ENCODE data around the gene LBHD2.

Gene LBHD2

DNA sequence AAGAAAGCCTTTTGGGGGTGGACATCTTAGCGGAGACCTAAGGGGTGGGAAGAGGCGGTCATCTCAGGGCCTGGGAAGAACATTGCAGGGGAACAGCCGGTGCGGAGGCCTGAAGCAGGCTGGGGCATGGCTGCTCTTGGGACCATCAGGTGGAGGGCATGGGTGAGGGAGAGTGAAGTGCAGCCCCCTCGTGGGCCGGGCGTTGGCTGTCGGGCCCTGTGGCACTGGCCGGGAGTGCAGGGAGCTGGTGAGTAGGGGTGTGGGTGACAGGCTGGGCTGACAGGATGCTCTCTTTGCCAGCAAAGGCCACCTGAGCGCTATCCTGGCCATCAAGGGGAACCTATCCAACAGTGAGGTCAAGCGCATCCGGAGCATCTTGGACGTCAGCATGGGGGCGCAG lies 50.9 kb downstream of the LBHD2 start:
- DNase-seq: no peak

- DNase-seq: no peak
Observed at GRCh38 chr14:103135333-103136260, 51.6 kb downstream of the LBHD2 start.

DNA sequence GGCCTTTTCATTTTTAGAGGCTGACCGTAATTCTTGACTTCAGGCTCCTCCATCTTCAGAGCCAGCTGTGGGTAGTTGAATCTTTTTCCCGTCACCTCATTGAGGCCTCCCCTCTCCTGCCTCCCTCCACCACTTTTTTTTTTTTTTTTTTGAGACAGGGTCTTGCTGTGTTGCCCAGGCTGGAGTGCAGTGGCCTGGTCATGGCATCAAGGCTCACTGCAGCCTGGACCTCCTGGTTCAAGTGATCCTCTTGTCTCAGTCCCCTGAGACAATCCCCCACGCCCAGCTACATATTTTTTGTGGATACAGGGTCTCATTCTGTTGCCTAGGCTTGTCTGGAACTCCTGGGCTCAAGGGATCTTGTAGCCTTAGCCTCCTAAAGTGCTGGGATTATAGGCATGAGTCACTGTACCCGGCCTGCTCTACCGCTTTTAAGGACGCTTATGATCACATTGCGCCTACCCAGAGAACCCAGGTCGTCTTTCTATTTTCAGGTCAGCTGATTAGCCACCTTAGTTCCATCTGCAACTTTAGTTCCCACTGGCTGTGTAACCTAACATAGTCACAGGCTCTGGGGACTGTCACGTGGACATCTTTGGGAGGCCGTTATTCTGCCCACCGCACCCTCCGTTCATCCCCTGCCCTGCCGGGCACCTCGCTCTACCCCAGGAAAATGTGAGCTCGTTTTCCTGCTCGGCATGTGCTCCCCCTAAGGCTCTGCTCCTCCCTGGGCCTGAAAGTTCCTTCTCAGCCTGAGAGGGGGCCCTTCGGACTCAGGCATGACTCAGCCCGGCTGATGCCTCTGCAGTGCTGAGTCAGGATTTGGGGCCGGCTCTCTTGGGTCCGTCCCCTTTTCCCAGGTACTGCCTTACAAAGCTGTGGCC lies 52.6 kb downstream of the LBHD2 start:
- DNase-seq: no peak

DNA sequence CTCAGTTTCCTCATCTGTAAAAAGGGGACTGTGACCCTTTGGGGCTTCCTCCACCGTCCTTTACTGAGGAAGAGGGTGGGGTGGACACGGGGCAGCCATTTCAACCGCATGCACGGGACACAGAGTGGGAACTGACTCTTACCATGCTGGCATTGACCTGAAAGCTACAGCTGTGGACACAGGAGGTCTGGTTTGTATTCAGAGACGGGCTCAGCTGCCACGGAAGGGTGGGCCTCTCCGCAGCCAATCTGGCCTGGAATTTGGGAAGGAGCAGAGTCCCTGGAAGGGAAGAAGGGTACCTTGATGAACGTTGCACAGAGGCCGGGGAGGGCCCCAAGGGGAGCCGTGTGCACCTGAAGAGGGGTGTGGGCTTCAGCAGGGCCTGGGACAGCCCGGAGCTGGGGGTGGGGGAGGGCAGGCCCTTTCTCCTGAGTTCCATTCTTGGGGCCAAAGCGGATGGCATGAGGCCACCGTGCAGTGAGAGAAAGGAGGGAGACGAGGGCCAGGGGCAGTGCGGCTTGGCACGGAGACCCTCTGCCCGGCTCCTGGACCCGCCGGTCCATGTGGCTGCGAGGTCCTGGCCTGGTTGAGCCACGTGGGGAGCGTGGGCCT lies 53.8 kb downstream of the LBHD2 start:
- no peak for DNase-seq

GRCh38 chr14:103138301-103139131 lies 54.5 kb downstream of the LBHD2 start:
- no peak for DNase-seq

- no peak for DNase-seq
Observed at GRCh38 chr14:103139132-103140025, 55.4 kb downstream of the LBHD2 start.
